ENCODE measurements around the gene GRN.
"Not testable (repeated sequence)": the region's sequence is repeated elsewhere in the genome, so short reads cannot be mapped to it uniquely, and the experiment has no call there.

GRN gene

DNA sequence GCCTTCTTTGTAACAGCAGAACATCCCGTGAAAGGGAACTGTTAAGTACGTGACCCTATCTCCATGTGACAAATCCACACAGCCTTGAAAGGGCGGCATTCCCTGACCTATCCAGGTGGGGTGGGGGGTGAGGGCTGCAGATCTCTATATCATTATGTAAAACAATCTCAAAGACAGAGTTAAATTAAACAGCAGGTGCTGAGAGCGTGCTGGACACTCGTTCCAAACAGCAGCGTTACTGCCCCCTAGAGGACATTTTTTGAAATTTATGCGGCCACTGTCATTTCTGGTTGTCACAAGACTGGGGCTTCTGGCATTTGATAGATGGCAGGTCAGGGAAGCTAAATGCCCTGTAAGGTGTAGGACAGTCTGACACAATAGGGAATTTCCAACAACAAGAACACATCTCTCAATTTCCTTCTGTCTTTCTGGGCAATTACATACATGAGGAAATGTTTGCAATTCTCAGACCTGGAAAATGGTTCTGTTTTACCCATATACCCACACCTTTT lies 13.8 kb upstream of the GRN start:
- no peaks in the 10 kb centered on the region for H3K36me3 ChIP-seq (ENCODE audit: control insufficient read depth in 2 of 2, insufficient read depth in 2 of 2, low read length in 2 of 2)
- no peaks in the 10 kb centered on the region for H3K27me3 ChIP-seq (ENCODE audit: control insufficient read depth in 2 of 2, insufficient read depth in 2 of 2, low read length in 2 of 2)
- H3K9me3 ChIP-seq (ENCODE audit: control insufficient read depth in 2 of 2, low read length in 2 of 2), result no peaks in the 10 kb centered on the region
- no peak overlapping the region for H3K9ac ChIP-seq (ENCODE audit: low read depth in 1 of 2, low read length in 2 of 2)
- H3K4me1 ChIP-seq (ENCODE audit: control insufficient read depth in 2 of 2, insufficient read depth in 2 of 2, low read length in 2 of 2), result peaks cover 0 to 2% of the 10 kb centered on the region in 2 donors
- no peak overlapping the region for H3K27ac ChIP-seq (ENCODE audit: low read depth in 2 of 2, low read length in 2 of 2)
- no peak overlapping the region for H3K4me3 ChIP-seq (ENCODE audit: low read length in 2 of 2)

- Histone ChIP-seq H3K4me3 (ENCODE audit: low read length in 2 of 2) (no peak overlapping the region), H3K4me1 (ENCODE audit: control insufficient read depth in 2 of 2, insufficient read depth in 2 of 2, low read length in 2 of 2) (peaks cover 0 to 2% of the 10 kb centered on the region in 2 donors), H3K27ac (ENCODE audit: low read depth in 2 of 2, low read length in 2 of 2) (no peak overlapping the region), H3K9me3 (ENCODE audit: control insufficient read depth in 2 of 2, low read length in 2 of 2) (no peaks in the 10 kb centered on the region), H3K36me3 (ENCODE audit: control insufficient read depth in 2 of 2, insufficient read depth in 2 of 2, low read length in 2 of 2) (no peaks in the 10 kb centered on the region), H3K27me3 (ENCODE audit: control insufficient read depth in 2 of 2, insufficient read depth in 2 of 2, low read length in 2 of 2) (no peaks in the 10 kb centered on the region), H3K9ac (ENCODE audit: low read depth in 1 of 2, low read length in 2 of 2) (no peak overlapping the region)
Observed at GRCh38 chr17:44333371-44333770, 11.7 kb upstream of the GRN start.

GRCh38 chr17:44334315-44334714 lies 10.8 kb upstream of the GRN start:
- H3K9ac ChIP-seq (ENCODE audit: low read depth in 1 of 2, low read length in 2 of 2), result no peak overlapping the region
- H3K4me1 ChIP-seq (ENCODE audit: control insufficient read depth in 2 of 2, insufficient read depth in 2 of 2, low read length in 2 of 2), result peaks cover 0 to 2% of the 10 kb centered on the region in 2 donors
- H3K27ac ChIP-seq (ENCODE audit: low read depth in 2 of 2, low read length in 2 of 2), result no peak overlapping the region
- no peaks in the 10 kb centered on the region for H3K27me3 ChIP-seq (ENCODE audit: control insufficient read depth in 2 of 2, insufficient read depth in 2 of 2, low read length in 2 of 2)
- no peaks in the 10 kb centered on the region for H3K9me3 ChIP-seq (ENCODE audit: control insufficient read depth in 2 of 2, low read length in 2 of 2)
- no peaks in the 10 kb centered on the region for H3K36me3 ChIP-seq (ENCODE audit: control insufficient read depth in 2 of 2, insufficient read depth in 2 of 2, low read length in 2 of 2)
- no peak overlapping the region for H3K4me3 ChIP-seq (ENCODE audit: low read length in 2 of 2)

DNA sequence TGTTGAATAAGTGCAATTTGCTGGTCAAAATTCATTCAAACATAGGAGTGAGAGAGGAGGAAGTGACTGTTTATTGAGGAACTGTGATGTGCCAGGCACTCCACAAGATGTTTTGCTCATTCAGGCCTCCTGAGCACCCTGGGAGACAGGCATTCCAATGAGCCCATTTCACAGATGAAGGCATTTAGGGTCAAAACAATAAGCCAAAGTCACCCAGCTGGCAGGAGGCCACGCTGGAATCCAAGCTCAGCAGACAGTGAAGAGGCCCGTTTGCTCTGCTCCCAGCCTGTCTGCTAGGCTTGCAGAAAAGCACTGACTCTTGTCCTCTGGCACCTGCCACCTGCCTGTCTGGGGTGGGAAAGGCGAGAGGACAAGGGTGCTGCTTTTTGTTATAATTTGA lies 10.4 kb upstream of the GRN start:
- H3K27ac ChIP-seq (ENCODE audit: low read depth in 2 of 2, low read length in 2 of 2), result no peak overlapping the region
- peaks cover 0 to 2% of the 10 kb centered on the region in 2 donors for H3K4me1 ChIP-seq (ENCODE audit: control insufficient read depth in 2 of 2, insufficient read depth in 2 of 2, low read length in 2 of 2)
- no peaks in the 10 kb centered on the region for H3K27me3 ChIP-seq (ENCODE audit: control insufficient read depth in 2 of 2, insufficient read depth in 2 of 2, low read length in 2 of 2)
- H3K9me3 ChIP-seq (ENCODE audit: control insufficient read depth in 2 of 2, low read length in 2 of 2), result no peaks in the 10 kb centered on the region
- no peak overlapping the region for H3K9ac ChIP-seq (ENCODE audit: low read depth in 1 of 2, low read length in 2 of 2)
- no peak overlapping the region for H3K4me3 ChIP-seq (ENCODE audit: low read length in 2 of 2)
- H3K36me3 ChIP-seq (ENCODE audit: control insufficient read depth in 2 of 2, insufficient read depth in 2 of 2, low read length in 2 of 2), result no peaks in the 10 kb centered on the region

DNA sequence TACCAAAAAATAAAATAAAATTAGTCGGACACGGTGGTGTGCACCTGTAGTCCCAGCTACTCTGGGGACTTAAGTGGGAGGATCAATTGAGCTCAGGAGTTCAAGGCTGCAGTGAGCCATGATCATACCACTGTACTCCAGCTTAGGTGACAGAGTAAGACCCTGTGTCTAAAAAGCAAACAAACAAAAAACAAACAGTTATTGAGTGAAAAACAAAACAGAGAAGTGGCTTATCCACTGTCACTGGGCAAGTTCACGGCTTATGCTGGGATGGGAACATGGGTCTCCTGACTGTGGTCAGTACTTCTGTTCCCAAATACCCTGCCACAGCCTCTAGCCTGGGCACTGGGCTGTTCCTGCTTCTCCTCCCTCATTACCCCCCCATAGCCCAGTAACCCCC lies 9.5 kb upstream of the GRN start:
- H3K36me3 ChIP-seq (ENCODE audit: control insufficient read depth in 2 of 2, insufficient read depth in 2 of 2, low read length in 2 of 2), result no peaks in the 10 kb centered on the region
- no peak overlapping the region for H3K9ac ChIP-seq (ENCODE audit: low read depth in 1 of 2, low read length in 2 of 2)
- no peak overlapping the region for H3K27ac ChIP-seq (ENCODE audit: low read depth in 2 of 2, low read length in 2 of 2)
- no peak overlapping the region for H3K4me3 ChIP-seq (ENCODE audit: low read length in 2 of 2)
- H3K9me3 ChIP-seq (ENCODE audit: control insufficient read depth in 2 of 2, low read length in 2 of 2), result no peaks in the 10 kb centered on the region
- peaks cover 0 to 2% of the 10 kb centered on the region in 2 donors for H3K4me1 ChIP-seq (ENCODE audit: control insufficient read depth in 2 of 2, insufficient read depth in 2 of 2, low read length in 2 of 2)
- no peaks in the 10 kb centered on the region for H3K27me3 ChIP-seq (ENCODE audit: control insufficient read depth in 2 of 2, insufficient read depth in 2 of 2, low read length in 2 of 2)

DNA sequence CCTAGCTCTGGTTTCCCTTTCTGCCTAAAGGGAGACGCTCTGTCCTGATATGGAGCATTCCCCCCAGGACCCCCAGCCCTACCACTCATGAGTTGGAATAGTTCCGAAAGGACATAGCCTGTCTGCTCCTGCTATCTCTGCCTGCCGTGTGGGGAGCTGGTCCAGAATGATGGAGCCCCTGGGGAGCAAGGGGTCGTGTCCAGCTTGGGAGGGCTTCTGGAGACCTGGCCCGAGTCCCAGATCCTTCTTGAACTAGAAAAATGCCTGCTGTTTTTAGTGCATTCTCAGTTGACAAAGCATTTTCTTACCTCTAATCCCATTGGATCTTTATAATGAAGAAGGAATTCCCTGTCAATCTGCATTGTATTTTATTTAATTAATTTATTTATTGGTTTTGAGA lies 9.1 kb upstream of the GRN start:
- no peak overlapping the region for H3K4me3 ChIP-seq (ENCODE audit: low read length in 2 of 2)
- no peaks in the 10 kb centered on the region for H3K9me3 ChIP-seq (ENCODE audit: control insufficient read depth in 2 of 2, low read length in 2 of 2)
- H3K9ac ChIP-seq (ENCODE audit: low read depth in 1 of 2, low read length in 2 of 2), result no peak overlapping the region
- H3K27me3 ChIP-seq (ENCODE audit: control insufficient read depth in 2 of 2, insufficient read depth in 2 of 2, low read length in 2 of 2), result no peaks in the 10 kb centered on the region
- H3K4me1 ChIP-seq (ENCODE audit: control insufficient read depth in 2 of 2, insufficient read depth in 2 of 2, low read length in 2 of 2), result peaks cover 0 to 2% of the 10 kb centered on the region in 2 donors
- no peak overlapping the region for H3K27ac ChIP-seq (ENCODE audit: low read depth in 2 of 2, low read length in 2 of 2)
- H3K36me3 ChIP-seq (ENCODE audit: control insufficient read depth in 2 of 2, insufficient read depth in 2 of 2, low read length in 2 of 2), result no peaks in the 10 kb centered on the region

GRCh38 chr17:44338702-44339101 lies 6.4 kb upstream of the GRN start:
- Histone ChIP-seq H3K27me3 (ENCODE audit: control insufficient read depth in 2 of 2, insufficient read depth in 2 of 2, low read length in 2 of 2) (no peaks in the 10 kb centered on the region), H3K4me3 (ENCODE audit: low read length in 2 of 2) (no peak overlapping the region), H3K36me3 (ENCODE audit: control insufficient read depth in 2 of 2, insufficient read depth in 2 of 2, low read length in 2 of 2) (no peaks in the 10 kb centered on the region), H3K9me3 (ENCODE audit: control insufficient read depth in 2 of 2, low read length in 2 of 2) (no peaks in the 10 kb centered on the region), H3K27ac (ENCODE audit: low read depth in 2 of 2, low read length in 2 of 2) (no peak overlapping the region), H3K9ac (ENCODE audit: low read depth in 1 of 2, low read length in 2 of 2) (no peak overlapping the region), H3K4me1 (ENCODE audit: control insufficient read depth in 2 of 2, insufficient read depth in 2 of 2, low read length in 2 of 2) (no peaks in the 10 kb centered on the region)

- H3K4me3 ChIP-seq (ENCODE audit: low read length in 2 of 2); H3K27ac ChIP-seq (ENCODE audit: low read depth in 2 of 2, low read length in 2 of 2); H3K4me1 ChIP-seq (ENCODE audit: control insufficient read depth in 2 of 2, insufficient read depth in 2 of 2, low read length in 2 of 2); H3K9me3 ChIP-seq (ENCODE audit: control insufficient read depth in 2 of 2, low read length in 2 of 2); H3K36me3 ChIP-seq (ENCODE audit: control insufficient read depth in 2 of 2, insufficient read depth in 2 of 2, low read length in 2 of 2); H3K9ac ChIP-seq (ENCODE audit: low read depth in 1 of 2, low read length in 2 of 2); H3K27me3 ChIP-seq (ENCODE audit: control insufficient read depth in 2 of 2, insufficient read depth in 2 of 2, low read length in 2 of 2): not testable (repeated sequence)
Observed at GRCh38 chr17:44340553-44340952, 4.5 kb upstream of the GRN start.

GRCh38 chr17:44343510-44344209 lies 1.4 kb upstream of the GRN start:
- H3K9ac ChIP-seq (ENCODE audit: low read depth in 1 of 2, low read length in 2 of 2), result no peak overlapping the region
- H3K9me3 ChIP-seq (ENCODE audit: control insufficient read depth in 2 of 2, low read length in 2 of 2), result no peaks in the 10 kb centered on the region
- H3K27me3 ChIP-seq (ENCODE audit: control insufficient read depth in 2 of 2, insufficient read depth in 2 of 2, low read length in 2 of 2), result no peaks in the 10 kb centered on the region

DNA sequence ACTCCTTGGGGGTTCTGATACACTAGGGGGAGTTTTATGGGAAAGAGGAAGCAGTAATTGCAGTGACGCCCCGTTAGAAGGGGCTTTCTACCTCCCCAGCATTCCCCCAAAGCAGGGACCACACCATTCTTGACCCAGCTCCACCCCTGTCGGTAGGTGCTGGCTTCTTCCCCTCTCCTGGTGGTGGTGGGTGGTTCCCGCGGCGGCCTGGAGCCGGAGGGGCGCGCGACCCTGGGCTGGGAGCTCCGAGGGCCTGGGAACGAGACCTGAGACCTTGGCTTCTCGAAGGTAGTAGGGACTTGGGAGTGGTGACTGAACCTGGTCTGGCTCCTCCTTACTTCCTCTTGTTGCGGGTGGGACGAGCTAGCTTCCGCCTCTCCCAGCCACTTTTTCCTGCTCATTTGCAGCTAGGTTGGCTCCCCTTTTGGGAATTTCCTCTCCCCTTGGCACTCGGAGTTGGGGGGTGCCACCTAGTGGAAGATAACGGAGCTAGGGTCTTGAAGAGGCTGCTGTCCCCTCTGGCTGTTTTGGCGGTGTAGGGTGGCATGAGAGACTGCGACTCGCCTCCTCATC lies 438 bp downstream of the GRN start:
- peak overlapping the region; percentile 90 to 98 for H3K4me3 ChIP-seq (ENCODE audit: low read length in 2 of 2)
- H3K36me3 ChIP-seq (ENCODE audit: control insufficient read depth in 2 of 2, insufficient read depth in 2 of 2, low read length in 2 of 2), result peaks cover 12 to 15% of the 10 kb centered on the region in 2 donors
- H3K27ac ChIP-seq (ENCODE audit: low read depth in 2 of 2, low read length in 2 of 2), result peak overlapping the region; percentile 86 to 95
- H3K9ac ChIP-seq (ENCODE audit: low read depth in 1 of 2, low read length in 2 of 2), result peak overlapping the region; percentile 85 to 97
- H3K27me3 ChIP-seq (ENCODE audit: control insufficient read depth in 2 of 2, insufficient read depth in 2 of 2, low read length in 2 of 2), result no peaks in the 10 kb centered on the region
- no peaks in the 10 kb centered on the region for H3K9me3 ChIP-seq (ENCODE audit: control insufficient read depth in 2 of 2, low read length in 2 of 2)
- H3K4me1 ChIP-seq (ENCODE audit: control insufficient read depth in 2 of 2, insufficient read depth in 2 of 2, low read length in 2 of 2), result peaks cover 11% of the 10 kb centered on the region in 2 donors

More at GRCh38 chr17:44343510-44344209, 1.4 kb upstream of the GRN start:
- H3K4me3 ChIP-seq (ENCODE audit: low read length in 2 of 2), result no peak overlapping the region
- peaks cover 11% of the 10 kb centered on the region in 2 donors for H3K4me1 ChIP-seq (ENCODE audit: control insufficient read depth in 2 of 2, insufficient read depth in 2 of 2, low read length in 2 of 2)
- no peak overlapping the region for H3K27ac ChIP-seq (ENCODE audit: low read depth in 2 of 2, low read length in 2 of 2)
- H3K36me3 ChIP-seq (ENCODE audit: control insufficient read depth in 2 of 2, insufficient read depth in 2 of 2, low read length in 2 of 2), result no peaks in the 10 kb centered on the region
